Mammary epithelial cell (primary cell): ENCODE results near the gene MARCKS.

Experiments used
- CTCF ChIP-seq, 2 donors: IDR thresholded peaks in 1 of 2; conservative IDR thresholded peaks in 1 of 2; 2 replicates each; pipeline ENCODE4 v1.5.1; 2011 to 2012; ENCODE audit warnings: inconsistent platforms in 2 of 2, low read length in 2 of 2, mild to moderate bottlenecking in 2 of 2, control low read depth in 1 of 2, low read depth in 1 of 2; ENCODE audit not compliant: insufficient read depth in 1 of 2; ENCODE audit errors: extremely low read depth in 1 of 2
- EZH2 ChIP-seq: IDR thresholded peaks from 2 replicates; pipeline ENCODE4 v1.6.1; 2012; ENCODE audit warnings: low read length, inconsistent platforms, borderline replicate concordance

DNA sequence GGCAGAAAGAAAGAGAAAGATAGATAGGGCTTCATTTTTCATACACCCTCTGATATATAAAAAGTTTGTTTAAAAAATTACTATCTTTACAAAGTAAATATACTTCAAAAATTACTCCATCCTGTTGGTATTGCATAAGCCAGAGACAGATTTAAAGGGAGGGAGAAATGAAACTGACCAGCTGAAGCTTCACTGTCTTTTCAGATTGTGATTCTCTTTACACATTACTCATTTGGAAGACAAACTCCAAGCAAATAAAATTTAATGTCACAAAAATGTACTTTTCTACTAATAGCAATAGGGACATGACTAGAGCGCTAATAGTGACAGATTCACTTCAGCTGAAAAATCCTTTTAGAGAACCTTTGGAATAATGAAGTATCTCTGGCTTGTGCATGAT is 38.6 kb upstream of the MARCKS start:
- TF ChIP-seq CTCF (conservative IDR thresholded peaks at IDR 0.05 in 1 of 2, IDR thresholded peaks at IDR 0.05 in 1 of 2; ENCODE audit: extremely low read depth in 1 of 2, insufficient read depth in 1 of 2, low read depth in 1 of 2, low read length in 2 of 2), result no peak
- TF ChIP-seq EZH2, result no peak
